HG02642 (cell line): ENCODE results near the gene PLA2G4D.

Experiments
- ATAC-seq: cut with Tn5 transposase; IDR thresholded peaks from one replicate; pipeline ENCODE4 v1.9.1; 2021; ENCODE audit warnings: mild to moderate bottlenecking; ENCODE audit not compliant: unreplicated experiment, poor library complexity

Gene PLA2G4D

DNA sequence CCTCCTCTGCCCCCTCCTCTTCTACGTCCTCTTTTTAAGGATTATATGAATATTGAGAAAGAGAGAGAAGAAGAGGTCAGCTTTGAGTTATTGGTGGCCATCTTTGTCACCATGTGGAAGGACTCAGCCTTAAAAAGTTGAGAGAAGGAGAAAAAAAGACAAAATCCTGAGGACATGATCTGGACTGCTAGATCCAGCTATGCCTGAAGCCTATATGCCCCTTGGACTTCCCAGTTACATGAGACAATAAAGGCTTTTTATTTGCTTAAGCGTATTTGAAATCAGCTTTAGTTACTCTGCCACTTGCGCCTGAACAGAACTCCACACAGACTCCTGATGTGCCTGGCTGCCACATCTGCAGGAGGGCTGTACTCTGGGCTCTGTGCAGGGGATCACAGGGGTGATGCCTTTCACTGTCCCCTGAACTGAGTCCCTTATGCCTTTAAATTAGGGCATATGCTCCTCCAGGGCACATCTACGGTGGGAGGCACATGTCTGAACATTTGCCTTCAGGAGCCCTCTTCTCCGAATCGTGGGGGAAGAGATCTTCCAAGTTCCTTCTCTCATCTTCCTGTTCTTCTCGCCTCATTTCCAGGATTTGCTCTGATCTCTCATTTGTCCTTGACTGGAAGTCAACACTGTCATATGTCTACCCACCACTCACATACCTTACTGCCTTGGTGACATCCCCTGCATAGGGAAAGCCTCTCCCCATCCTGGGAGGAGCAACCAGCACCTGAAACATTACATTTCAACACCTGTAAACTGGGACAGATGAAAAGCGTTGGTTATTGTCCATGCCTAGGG, 59.5 kb downstream of the PLA2G4D start:
- peak; percentile 22 for ATAC-seq

DNA sequence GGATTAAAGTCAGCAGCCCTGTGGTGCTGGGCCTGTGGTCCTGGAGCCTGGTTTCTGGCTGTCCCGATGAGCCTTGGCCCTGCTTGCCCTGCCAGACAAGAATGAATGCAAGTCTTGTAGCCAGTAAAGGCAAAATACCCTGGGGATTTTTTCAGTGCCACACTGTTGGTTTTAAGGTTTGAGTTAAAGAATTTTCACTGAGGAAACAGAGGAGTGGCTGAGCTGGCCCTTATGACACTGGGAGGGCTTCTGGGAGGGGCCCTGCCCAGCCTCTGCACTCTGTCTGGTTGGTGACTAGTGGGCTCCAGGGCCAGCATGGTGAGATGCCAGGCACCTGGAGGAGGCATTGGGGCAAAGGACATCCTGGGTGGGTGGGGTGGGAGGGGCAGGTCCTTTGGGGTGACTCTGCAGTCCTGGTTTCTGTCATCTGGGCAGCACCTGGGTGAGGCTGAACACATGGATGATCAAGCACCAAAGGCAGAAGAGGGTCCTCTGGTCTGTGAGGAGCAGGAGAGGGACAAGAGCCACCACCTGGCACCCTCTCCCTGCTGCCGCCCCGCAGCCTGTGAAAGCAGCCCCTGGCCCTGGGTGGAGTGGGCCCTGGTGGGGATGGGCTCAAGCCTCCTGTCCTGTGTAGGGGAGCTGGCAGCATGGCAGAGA, 61.0 kb downstream of the PLA2G4D start:
- ATAC-seq = no peak

DNA sequence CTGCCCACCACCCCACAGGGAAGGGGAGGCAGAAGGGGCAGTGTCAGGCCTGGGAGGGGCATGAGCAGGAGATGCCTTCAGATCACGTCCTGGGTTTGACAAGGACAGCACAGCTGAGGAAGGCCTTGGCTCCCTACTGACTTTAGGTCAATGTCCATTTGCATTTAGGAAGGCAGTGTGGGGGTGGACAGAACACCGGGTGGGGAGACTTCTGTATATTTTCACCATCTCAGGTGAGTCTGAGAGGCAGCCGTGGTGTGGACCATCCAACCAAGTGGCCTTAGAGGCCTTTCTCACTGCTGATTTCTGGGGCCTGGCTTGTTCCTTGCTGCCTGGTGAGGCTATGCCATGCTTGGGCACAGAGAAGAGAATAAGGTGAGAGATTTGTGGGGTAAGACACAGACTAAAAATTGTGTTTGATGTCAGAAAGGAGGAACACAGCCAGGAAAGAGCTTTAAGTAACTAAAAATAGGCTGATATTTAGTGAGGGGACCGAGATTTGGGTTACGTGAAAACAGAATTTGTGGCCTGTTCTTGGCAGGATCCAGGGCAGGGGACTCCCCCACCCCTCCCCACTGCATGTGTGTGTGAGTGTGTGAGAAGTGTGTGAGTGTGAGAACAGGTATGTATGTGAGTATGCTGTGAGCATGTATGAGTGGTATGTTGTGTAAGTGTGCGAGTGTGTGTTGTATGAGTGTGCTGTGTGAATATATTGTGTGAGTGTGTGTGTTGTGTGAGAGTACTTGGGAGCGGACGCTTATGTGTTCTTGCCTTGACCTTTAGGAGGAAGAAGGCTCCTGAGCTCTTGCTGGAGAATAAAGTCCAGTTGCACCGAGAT, 61.8 kb downstream of the PLA2G4D start:
- ATAC-seq = no peak

DNA sequence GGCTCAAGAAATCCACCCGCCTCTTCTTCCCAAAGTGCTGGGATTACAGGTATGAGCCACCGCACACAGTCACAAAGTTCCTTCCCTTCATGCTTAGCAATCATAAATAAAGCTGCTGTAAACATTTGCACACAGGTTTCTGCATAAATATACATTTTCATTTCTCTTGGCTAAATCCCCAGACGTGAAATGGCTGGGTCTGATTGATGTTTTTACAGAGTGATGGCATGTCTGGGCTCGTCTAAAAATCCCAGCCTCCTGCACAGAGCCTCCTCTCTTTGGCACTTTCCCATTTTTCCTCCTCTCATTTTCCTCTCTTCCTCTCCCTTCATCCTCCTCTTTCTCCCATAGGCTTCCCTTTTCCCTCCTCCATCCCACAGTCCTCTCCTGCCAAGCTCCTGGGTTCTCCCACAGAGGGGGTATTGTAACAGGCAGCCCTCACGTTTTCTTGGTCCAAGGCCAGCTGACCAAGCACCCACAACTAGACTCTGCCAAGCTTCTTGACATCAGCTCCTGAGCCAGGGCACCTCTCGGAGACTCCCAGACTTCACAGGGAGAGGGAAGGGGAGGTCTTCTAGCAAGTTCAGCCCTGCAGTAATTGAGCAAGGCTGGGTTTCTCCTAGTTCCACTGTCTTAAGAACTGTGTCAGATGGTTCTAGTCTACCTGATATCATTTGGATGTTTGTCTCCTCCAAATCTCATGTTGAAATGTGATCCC, 63.0 kb downstream of the PLA2G4D start:
- no peak for ATAC-seq

DNA sequence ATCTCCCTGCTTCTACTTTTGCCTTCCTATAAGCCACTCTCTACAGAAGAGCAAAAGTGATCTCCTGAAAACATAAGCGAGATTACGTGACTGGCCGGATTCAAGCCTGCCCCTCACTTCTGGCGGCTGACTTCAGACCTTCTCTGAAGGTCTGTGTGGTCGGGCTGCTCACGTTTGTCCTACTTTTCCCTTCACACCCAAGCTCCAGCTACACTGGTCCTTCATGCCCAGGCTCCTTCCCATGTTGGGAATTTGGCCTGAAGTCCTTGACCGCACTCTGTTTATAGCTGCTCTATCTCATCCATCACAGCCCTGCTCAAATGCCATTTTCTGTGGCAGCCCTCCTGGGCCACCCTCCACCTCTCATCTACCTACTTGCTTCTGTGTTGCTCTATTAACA, 66.8 kb downstream of the PLA2G4D start:
- ATAC-seq = no peak

DNA sequence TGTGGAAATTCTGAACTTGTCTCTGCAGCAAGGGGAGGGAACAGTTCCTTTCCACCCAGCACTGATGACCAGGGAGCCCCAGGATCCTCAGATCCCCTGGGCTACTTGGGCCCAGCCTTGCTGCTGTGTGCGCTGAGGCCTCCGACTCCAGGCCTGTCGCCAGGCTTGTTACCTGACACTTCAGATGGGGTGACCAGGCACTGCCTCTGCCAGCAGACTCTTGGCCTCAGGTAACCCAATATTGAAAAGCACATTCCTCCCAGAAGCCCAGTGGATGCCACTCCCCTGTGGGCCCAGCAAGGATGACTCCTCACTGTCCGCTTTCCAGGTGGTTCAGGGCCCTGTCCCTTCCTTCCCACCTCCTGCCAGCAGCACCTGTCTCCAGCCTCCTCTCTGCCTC, 70.1 kb downstream of the PLA2G4D start:
- ATAC-seq = no peak

DNA sequence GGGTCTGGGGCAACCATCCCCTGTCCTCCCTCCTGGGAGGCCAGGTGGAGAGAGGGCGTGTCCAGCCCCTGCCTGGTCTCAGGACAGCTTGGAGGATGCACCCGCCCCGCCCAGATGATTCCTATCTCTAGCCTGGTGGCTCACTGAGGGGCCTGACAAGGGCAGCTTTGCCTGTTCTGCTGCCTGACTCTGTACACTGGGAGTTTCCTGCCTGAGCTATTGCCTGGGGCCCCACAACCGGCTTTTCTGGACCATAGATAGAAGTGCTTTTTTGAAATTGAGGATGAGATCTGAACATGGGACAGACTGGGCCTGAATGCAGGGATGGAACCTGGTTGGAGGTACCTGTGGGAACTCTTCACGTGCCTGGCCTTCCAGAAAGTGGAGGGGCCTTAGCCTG, 72.8 kb downstream of the PLA2G4D start:
- no peak for ATAC-seq

DNA sequence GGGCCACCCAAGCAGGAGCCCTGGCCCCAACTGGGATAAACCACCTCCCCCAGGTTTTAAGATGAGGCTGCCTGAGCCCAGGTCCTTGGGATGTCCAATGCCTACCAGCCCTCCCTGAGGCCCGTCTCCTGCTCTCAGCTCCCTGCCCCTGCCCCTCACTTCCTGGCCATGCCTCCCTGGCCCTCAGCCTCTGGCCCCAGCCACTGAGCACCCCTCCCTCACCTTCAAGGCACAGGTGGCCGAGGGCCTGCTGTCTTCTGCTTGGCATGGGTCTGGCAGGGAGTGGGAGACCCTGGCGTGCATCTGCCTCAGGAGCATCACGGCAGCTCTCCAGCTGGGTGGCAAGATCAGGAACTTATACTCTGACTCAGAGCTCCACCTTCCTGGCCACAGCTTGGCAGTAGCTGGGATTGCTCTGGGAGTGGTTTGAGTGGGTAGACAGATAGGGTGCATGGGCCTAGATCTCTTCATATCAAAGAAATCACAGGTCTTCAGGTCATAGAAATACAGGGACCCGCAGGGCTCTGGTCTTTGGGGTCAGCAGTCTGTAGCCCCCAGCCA, 73.6 kb downstream of the PLA2G4D start, which contains the start of gene PLA2G4E:
PLA2G4E (minus strand) TSS at position 330 of the 561 bp plus-strand sequence; CDS start at position 318, 12 bp downstream.
- ATAC-seq = no peak

DNA sequence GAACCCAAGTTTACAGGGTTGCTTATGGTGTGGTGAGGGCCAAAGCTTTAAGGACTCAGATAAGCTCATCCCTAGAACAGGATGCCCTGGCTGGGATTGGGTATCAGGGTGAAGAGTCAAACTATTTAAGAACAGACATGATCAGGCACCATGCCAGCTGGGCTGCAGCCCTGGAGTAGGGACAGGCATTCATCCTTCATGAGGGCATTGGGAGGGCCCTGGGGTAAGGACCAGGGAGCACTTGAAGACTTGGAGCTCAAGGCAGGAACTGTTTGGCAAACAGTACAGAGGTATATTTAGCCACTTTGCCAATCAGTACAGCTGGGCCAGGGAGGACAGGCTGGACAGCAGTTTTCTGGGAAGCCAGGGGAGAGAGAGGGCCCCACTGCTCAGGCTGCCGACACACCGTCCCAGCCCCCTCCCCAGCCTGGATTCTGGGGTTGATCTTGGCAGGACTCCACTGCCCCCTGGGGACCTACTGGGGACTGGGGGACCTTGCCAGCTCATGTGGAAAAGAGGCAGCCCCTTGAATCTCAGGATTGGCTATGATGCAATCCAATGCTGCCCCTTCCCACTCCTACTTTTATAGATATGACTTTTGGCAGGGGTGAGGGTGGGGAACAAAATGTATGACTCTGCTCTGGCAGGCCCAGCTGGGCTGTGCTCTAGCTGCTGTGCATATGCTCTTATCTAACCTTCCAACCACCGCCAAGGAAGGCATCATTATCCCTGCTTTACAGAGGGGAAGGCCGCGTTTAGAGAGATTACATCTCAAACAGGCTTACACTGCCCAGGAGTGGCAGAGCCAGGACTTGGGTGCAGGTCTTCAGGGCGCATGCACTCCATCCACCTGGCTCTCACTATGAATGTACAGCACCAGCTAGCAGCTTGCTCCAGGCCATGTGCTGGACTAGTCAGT, 75.8 kb downstream of the PLA2G4D start:
- ATAC-seq = no peak
